ENCODE measurements around the gene DPYSL3.
A peak's percentile ranks its signal among the peaks of the same experiment; 100 is the strongest.

Gene DPYSL3

GRCh38 chr5:147381555-147381954, 128.3 kb downstream of the DPYSL3 start:
- TF ChIP-seq, protein P1, sequence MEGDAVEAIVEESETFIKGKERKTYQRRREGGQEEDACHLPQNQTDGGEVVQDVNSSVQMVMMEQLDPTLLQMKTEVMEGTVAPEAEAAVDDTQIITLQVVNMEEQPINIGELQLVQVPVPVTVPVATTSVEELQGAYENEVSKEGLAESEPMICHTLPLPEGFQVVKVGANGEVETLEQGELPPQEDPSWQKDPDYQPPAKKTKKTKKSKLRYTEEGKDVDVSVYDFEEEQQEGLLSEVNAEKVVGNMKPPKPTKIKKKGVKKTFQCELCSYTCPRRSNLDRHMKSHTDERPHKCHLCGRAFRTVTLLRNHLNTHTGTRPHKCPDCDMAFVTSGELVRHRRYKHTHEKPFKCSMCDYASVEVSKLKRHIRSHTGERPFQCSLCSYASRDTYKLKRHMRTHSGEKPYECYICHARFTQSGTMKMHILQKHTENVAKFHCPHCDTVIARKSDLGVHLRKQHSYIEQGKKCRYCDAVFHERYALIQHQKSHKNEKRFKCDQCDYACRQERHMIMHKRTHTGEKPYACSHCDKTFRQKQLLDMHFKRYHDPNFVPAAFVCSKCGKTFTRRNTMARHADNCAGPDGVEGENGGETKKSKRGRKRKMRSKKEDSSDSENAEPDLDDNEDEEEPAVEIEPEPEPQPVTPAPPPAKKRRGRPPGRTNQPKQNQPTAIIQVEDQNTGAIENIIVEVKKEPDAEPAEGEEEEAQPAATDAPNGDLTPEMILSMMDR (IDR thresholded peaks at IDR 0.05; ENCODE audit: insufficient read depth, low read length) = no peak
- no peak for TF ChIP-seq GABPA (IDR thresholded peaks at IDR 0.05; ENCODE audit: low read depth)
- TF ChIP-seq, protein P2, sequence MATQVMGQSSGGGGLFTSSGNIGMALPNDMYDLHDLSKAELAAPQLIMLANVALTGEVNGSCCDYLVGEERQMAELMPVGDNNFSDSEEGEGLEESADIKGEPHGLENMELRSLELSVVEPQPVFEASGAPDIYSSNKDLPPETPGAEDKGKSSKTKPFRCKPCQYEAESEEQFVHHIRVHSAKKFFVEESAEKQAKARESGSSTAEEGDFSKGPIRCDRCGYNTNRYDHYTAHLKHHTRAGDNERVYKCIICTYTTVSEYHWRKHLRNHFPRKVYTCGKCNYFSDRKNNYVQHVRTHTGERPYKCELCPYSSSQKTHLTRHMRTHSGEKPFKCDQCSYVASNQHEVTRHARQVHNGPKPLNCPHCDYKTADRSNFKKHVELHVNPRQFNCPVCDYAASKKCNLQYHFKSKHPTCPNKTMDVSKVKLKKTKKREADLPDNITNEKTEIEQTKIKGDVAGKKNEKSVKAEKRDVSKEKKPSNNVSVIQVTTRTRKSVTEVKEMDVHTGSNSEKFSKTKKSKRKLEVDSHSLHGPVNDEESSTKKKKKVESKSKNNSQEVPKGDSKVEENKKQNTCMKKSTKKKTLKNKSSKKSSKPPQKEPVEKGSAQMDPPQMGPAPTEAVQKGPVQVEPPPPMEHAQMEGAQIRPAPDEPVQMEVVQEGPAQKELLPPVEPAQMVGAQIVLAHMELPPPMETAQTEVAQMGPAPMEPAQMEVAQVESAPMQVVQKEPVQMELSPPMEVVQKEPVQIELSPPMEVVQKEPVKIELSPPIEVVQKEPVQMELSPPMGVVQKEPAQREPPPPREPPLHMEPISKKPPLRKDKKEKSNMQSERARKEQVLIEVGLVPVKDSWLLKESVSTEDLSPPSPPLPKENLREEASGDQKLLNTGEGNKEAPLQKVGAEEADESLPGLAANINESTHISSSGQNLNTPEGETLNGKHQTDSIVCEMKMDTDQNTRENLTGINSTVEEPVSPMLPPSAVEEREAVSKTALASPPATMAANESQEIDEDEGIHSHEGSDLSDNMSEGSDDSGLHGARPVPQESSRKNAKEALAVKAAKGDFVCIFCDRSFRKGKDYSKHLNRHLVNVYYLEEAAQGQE (IDR thresholded peaks at IDR 0.05; ENCODE audit: insufficient replicate concordance, low read depth) = no peak
- DNase-seq (ENCODE audit: low read depth in 1 of 2, low spot score in 1 of 2) = no peak
- no peak overlapping the region for H3K27ac ChIP-seq (replicated peaks)
- H3K27me3 ChIP-seq (ENCODE audit: insufficient read depth, poor library complexity, severe bottlenecking) = no peaks in the 10 kb centered on the region
- no peak overlapping the region for H3K4me3 ChIP-seq (replicated peaks; ENCODE audit: insufficient read depth, low read length)

- H3K27ac ChIP-seq (replicated peaks) = no peak overlapping the region
Measured at GRCh38 chr5:147377682-147378081, 132.2 kb downstream of the DPYSL3 start.

GRCh38 chr5:147375151-147375550, 134.7 kb downstream of the DPYSL3 start:
- TF ChIP-seq SPI1 (IDR thresholded peaks at IDR 0.05; ENCODE audit: borderline replicate concordance, low read depth) (no peak), POLR2AphosphoS5 (IDR thresholded peaks at IDR 0.05; ENCODE audit: low read depth) (no peak), GABPA (IDR thresholded peaks at IDR 0.05; ENCODE audit: low read depth) (no peak)
- TF ChIP-seq, protein P1 (IDR thresholded peaks at IDR 0.05; ENCODE audit: insufficient read depth, low read length) = no peak
- TF ChIP-seq, protein P2 (IDR thresholded peaks at IDR 0.05; ENCODE audit: insufficient replicate concordance, low read depth) = no peak
- no peak overlapping the region for H3K4me3 ChIP-seq (replicated peaks; ENCODE audit: insufficient read depth, low read length)
- no peak overlapping the region for H3K27ac ChIP-seq (replicated peaks)
- DNase-seq (ENCODE audit: low read depth in 1 of 2, low spot score in 1 of 2) = peak in 1 of 2 experiments; percentile 15
- no peaks in the 10 kb centered on the region for H3K27me3 ChIP-seq (ENCODE audit: insufficient read depth, poor library complexity, severe bottlenecking)

More at GRCh38 chr5:147377682-147378081, 132.2 kb downstream of the DPYSL3 start:
- Histone ChIP-seq H3K4me3 (replicated peaks; ENCODE audit: insufficient read depth, low read length) (no peak overlapping the region), H3K27me3 (ENCODE audit: insufficient read depth, poor library complexity, severe bottlenecking) (no peaks in the 10 kb centered on the region)
- DNase-seq (ENCODE audit: low read depth in 1 of 2, low spot score in 1 of 2) = no peak
- TF ChIP-seq, protein P1 (IDR thresholded peaks at IDR 0.05; ENCODE audit: insufficient read depth, low read length) = no peak
- TF ChIP-seq GABPA (IDR thresholded peaks at IDR 0.05; ENCODE audit: low read depth) (no peak), POLR2AphosphoS5 (IDR thresholded peaks at IDR 0.05; ENCODE audit: low read depth) (no peak), SPI1 (IDR thresholded peaks at IDR 0.05; ENCODE audit: borderline replicate concordance, low read depth) (no peak)
- TF ChIP-seq, protein P2 (IDR thresholded peaks at IDR 0.05; ENCODE audit: insufficient replicate concordance, low read depth) = no peak
